OCI-LY7 (cell line): ENCODE data around the gene HUS1. TPM values are rescaled to one million over a fixed set of nuclear protein-coding genes. Genes with fewer than 3 reads are reported as not detected.

Source experiments
- BruUV-seq: library from RNA; stranded (reverse); fragments of 400-500 nt; replicated peaks from 2 replicates; lab custom pipeline; 2021; lab: Mats Ljungman, UMichigan
- CTCF ChIA-PET: fragments of 300-600 bp; sonication (Branson Sonifier 250); formaldehyde crosslinking; loops from one replicate; lab custom pipeline; 2022; ENCODE audit warnings: antibody characterized with exemption; ENCODE audit not compliant: unreplicated experiment; lab: Charles Lee
- POLR2A ChIA-PET: fragments of 300-600 bp; sonication (Branson Sonifier 250); formaldehyde crosslinking; loops from one replicate; lab custom pipeline; 2022; ENCODE audit warnings: antibody characterized with exemption; lab: Charles Lee
- DNase-seq: peaks from one replicate; pipeline ENCODE4 v3.0.0-alpha.2; 2015; ENCODE audit warnings: low spot score
- H2AFZ ChIP-seq: fragments of 200-600 bp; sonication (generic), shearing (Covaris generic); 2 replicates; pipeline ENCODE4 v1.6.1; 2014; ENCODE audit warnings: mild to moderate bottlenecking, antibody characterized with exemption, low read length, moderate library complexity
- H3K27ac ChIP-seq: fragments of 200-600 bp; sonication (generic); 2 replicates; pipeline ENCODE4 v1.5.1; 2014; ENCODE audit warnings: mixed run types, low read depth, mild to moderate bottlenecking, moderate library complexity, low read length, inconsistent platforms; ENCODE audit not compliant: poor library complexity, severe bottlenecking
- H3K36me3 ChIP-seq: fragments of 200-600 bp; sonication (generic); 2 replicates; pipeline ENCODE4 v1.6.1; 2014; ENCODE audit warnings: mild to moderate bottlenecking, antibody characterized with exemption, low read length, moderate library complexity, mixed read lengths; ENCODE audit not compliant: insufficient read depth
- H3K4me1 ChIP-seq: fragments of 200-600 bp; sonication (generic); 2 replicates; pipeline ENCODE4 v1.5.1; 2014; ENCODE audit warnings: mild to moderate bottlenecking, low read length; ENCODE audit not compliant: insufficient read depth, poor library complexity, severe bottlenecking
- H3K4me2 ChIP-seq: fragments of 200-600 bp; sonication (generic); 2 replicates; pipeline ENCODE4 v1.6.1; 2014; ENCODE audit warnings: mild to moderate bottlenecking, low read length
- H3K4me3 ChIP-seq: fragments of 200-600 bp; sonication (generic); 2 replicates; pipeline ENCODE4 v1.5.1; 2014; ENCODE audit warnings: mild to moderate bottlenecking, low read depth, low read length; ENCODE audit not compliant: poor library complexity, severe bottlenecking
- H3K79me2 ChIP-seq: fragments of 200-600 bp; sonication (generic); 2 replicates; pipeline ENCODE4 v1.6.1; 2016; ENCODE audit warnings: low read depth, mild to moderate bottlenecking, low read length, moderate library complexity, mixed read lengths; ENCODE audit not compliant: insufficient read depth
- H3K9me2 ChIP-seq: fragments of 200-600 bp; sonication (generic); 2 replicates; pipeline ENCODE4 v1.6.1; 2016; ENCODE audit warnings: mild to moderate bottlenecking, low read length, mixed read lengths; ENCODE audit not compliant: insufficient read depth
- H3K9me3 ChIP-seq: fragments of 200-600 bp; sonication (generic); 2 replicates; pipeline ENCODE4 v1.6.1; 2014; ENCODE audit warnings: mild to moderate bottlenecking, mixed run types, low read length, mixed read lengths
- H4K20me1 ChIP-seq: fragments of 200-600 bp; sonication (generic); 2 replicates; pipeline ENCODE4 v1.6.1; 2014; ENCODE audit warnings: mild to moderate bottlenecking, antibody characterized with exemption, low read length, moderate library complexity, mixed read lengths; ENCODE audit not compliant: insufficient read depth
- CTCF ChIP-seq: fragments of 200-600 bp; sonication (generic); conservative IDR thresholded peaks from 2 replicates; pipeline ENCODE4 v1.5.1; 2014; ENCODE audit warnings: mild to moderate bottlenecking, antibody characterized with exemption, low read length, moderate library complexity, mixed read lengths
- EZH2phosphoT487 ChIP-seq: fragments of 200-600 bp; sonication (generic); IDR thresholded peaks from 2 replicates; pipeline ENCODE4 v1.6.1; 2018; ENCODE audit warnings: low read depth, borderline replicate concordance, mild to moderate bottlenecking, mixed run types, antibody characterized with exemption, low read length, moderate library complexity, mixed read lengths
- intact Hi-C: fragments of 100-400 bp; cut with micrococcal nuclease; formaldehyde crosslinking; loops from one replicate; pipeline ENCODE4 v1.10.0; 2022; ENCODE audit not compliant: unreplicated experiment
- total RNA-seq, 2 experiments: library from RNA; depleted of rRNA in 1 of 2; stranded (reverse); fragments of >200 nt in 1 of 2; shearing (Covaris generic) in 1 of 2; gene quantifications; 2 replicates each; pipeline ENCODE4 v1.2.3, GENCODE V29; 2014 to 2022

Gene HUS1
- total RNA-seq, 2 experiments from 2014 or later, result 28.2 to 44.5 TPM

DNA sequence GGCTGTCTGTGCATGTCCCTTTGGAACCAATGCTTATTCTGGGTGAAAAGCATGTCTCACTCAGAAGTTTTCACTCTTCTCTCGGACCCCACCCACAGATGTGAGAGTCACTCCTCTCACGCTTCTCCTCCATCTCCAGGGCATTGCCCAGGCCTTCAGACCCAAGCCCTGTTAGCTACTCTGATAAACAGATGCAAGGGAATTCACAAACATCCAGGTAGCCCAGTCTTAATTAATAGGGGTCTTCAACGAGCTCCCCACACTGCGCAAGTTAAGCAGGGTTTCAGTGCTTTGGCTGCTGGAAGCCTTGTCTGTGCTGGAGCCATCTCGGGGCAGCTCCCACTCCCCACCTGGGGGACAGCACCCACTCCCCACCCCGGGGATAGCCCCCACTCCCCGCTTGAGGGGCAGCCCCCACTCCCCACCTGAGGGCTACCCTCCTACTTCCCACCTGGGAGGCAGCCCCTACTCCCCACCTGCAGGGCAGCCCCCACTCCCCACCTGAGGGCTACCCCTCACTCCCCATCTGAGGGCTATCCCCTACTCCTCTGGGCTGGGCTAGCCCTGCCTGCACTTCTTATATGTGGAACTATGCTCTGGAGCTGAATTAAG, 39.9 kb downstream of the HUS1 start:
- H3K9me2 ChIP-seq, result no peaks in the 10 kb centered on the region
- no peaks in the 10 kb centered on the region for H3K79me2 ChIP-seq
- peak overlapping the region; percentile 63; the same call in 1 of the 2 replicates for H2AFZ ChIP-seq
- H3K4me1 ChIP-seq, result peaks cover 38% of the 10 kb centered on the region
- intact Hi-C loops, result loop anchor here (2.0 to 5.0 kb wide), 6 partner anchors 39 to 357 kb away; partner anchors contain the start of genes HUS1 and TNS3
- H3K9me3 ChIP-seq, result no peaks in the 10 kb centered on the region
- H3K36me3 ChIP-seq, result no peaks in the 10 kb centered on the region
- TF ChIP-seq EZH2phosphoT487 (no peak), CTCF (no peak)
- H4K20me1 ChIP-seq, result no peaks in the 10 kb centered on the region
- no peak overlapping the region for H3K4me3 ChIP-seq
- ChIA-PET CTCF (interaction anchor here (3.1 kb wide), 1 partner anchor 673 kb away, joined by 18 read pairs; no protein-coding TSS in a partner anchor), POLR2A (interaction anchor here (0.5 to 1.2 kb wide), 6 partner anchors 9 to 180 kb away, joined by 3 to 4 read pairs (median 3); partner anchors contain the start of genes HUS1 and PKD1L1)
- peak overlapping the region; percentile 80 for H3K27ac ChIP-seq
- DNase-seq, result no peak
- H3K4me2 ChIP-seq, result no peak overlapping the region
- BruUV-seq, result no TSS peak

- H3K79me2 ChIP-seq, result no peaks in the 10 kb centered on the region
- intact Hi-C loops, result loop anchor here (1.0 to 5.0 kb wide), 7 partner anchors 40 to 672 kb away; partner anchors contain the start of genes HUS1 and TNS3
- H2AFZ ChIP-seq, result peak overlapping the region; percentile 63; the same call in 1 of the 2 replicates
- no peaks in the 10 kb centered on the region for H4K20me1 ChIP-seq
- H3K4me3 ChIP-seq, result no peak overlapping the region
- ChIA-PET POLR2A (interaction anchor here (0.5 to 1.4 kb wide), 10 partner anchors 9 to 1310 kb away, joined by 3 to 6 read pairs (median 3); partner anchors contain the start of gene HUS1), CTCF (interaction anchor here (0.5 to 3.1 kb wide), 7 partner anchors 11 to 813 kb away, joined by 3 to 18 read pairs (median 3); no protein-coding TSS in a partner anchor)
- TF ChIP-seq EZH2phosphoT487 (no peak), CTCF (peak; percentile 66)
- no peaks in the 10 kb centered on the region for H3K36me3 ChIP-seq
- H3K27ac ChIP-seq, result peak overlapping the region; percentile 80
- H3K4me2 ChIP-seq, result peak overlapping the region; percentile 70
- DNase-seq, result peak; percentile 71
- no peaks in the 10 kb centered on the region for H3K9me3 ChIP-seq
- H3K9me2 ChIP-seq, result no peaks in the 10 kb centered on the region
- no TSS peak for BruUV-seq
- H3K4me1 ChIP-seq, result peaks cover 38% of the 10 kb centered on the region
Observed at GRCh38 chr7:47938574-47939165, 40.7 kb downstream of the HUS1 start.
